ENCODE results near the gene PTPRD.
"Not testable (repeated sequence)": the region's sequence is repeated elsewhere in the genome, so short reads cannot be mapped to it uniquely, and the experiment has no call there.

Gene PTPRD

DNA sequence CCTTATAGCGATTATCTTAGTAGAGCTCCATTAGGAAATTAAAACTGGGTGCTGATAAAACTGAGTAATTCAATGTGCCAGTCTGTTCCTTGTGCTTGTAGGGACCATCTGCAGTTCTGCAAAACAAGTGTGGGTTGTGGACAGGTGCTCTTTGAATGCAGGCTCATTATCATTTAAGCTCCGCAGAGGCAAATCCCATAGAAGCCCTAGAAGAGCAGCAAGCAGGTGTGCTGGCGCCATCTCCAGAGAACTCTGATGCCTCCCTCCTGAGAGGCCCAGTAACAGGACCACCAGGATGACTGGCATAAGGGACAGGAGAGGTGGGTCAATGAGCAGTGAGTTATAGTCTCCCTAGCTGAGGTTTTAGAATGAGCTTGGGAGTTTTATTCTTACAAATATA lies 1470.8 kb downstream of the PTPRD start:
- DNase-seq (ENCODE audit: low read depth): no peak

DNA sequence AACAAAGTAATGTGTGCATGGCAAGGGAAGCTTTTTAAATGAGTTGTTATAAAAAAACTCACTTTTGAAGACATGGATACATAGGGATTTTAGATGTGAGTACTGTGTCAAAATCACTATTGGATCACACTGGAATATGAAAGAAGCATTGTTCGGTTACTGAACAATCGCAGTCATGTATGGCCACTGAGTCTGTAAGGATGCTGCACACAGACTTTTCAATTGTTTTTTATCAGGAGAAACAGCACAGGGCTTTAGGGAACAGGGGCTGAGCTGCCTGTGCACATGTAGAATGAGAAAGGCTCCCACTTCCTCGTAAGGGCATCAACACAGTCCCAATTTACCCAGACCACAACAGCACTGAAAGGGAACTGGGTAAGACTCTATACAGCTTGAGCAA lies 1479.3 kb downstream of the PTPRD start:
- no peak for DNase-seq (ENCODE audit: low read depth)

GRCh38 chr9:9124616-9125015 lies 1488.2 kb downstream of the PTPRD start:
- DNase-seq (ENCODE audit: low read depth): no peak

- DNase-seq (ENCODE audit: low read depth): no peak
Observed at GRCh38 chr9:9122230-9122875, 1490.4 kb downstream of the PTPRD start.

- DNase-seq (ENCODE audit: low read depth): no peak
Observed at GRCh38 chr9:9117866-9118265, 1494.9 kb downstream of the PTPRD start.

GRCh38 chr9:9112001-9112720 lies 1500.6 kb downstream of the PTPRD start:
- no peak for DNase-seq (ENCODE audit: low read depth)

DNA sequence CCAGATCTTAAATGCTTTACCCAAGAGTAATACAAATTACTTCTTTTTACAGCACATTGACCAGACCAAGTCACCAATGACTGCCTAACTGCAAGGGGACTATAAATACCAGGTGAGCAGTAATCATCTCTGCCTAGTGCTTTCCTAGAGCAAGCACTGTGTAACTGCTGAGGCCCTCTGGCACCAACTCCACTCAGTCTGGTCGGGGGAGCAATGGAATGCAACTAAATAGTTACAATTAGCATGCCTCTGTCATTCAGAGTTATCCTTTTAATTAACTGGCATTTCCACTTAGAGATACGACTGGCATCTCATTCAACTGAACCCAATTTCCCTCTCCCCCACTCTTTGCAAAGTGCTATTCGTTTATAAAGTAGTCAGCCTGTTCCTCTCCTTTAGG lies 1504.2 kb downstream of the PTPRD start:
- no peak for DNase-seq (ENCODE audit: low read depth)

GRCh38 chr9:9102295-9102694 lies 1510.5 kb downstream of the PTPRD start:
- DNase-seq (ENCODE audit: low read depth): no peak

- DNase-seq (ENCODE audit: low read depth): no peak
Observed at GRCh38 chr9:9100070-9100469, 1512.7 kb downstream of the PTPRD start.

- no peak for DNase-seq (ENCODE audit: low read depth)
Observed at GRCh38 chr9:9099646-9100045, 1513.2 kb downstream of the PTPRD start.

GRCh38 chr9:9097254-9097653 lies 1515.5 kb downstream of the PTPRD start:
- DNase-seq (ENCODE audit: low read depth): not testable (repeated sequence)

GRCh38 chr9:9091387-9091786 lies 1521.4 kb downstream of the PTPRD start:
- DNase-seq (ENCODE audit: low read depth): no peak

DNA sequence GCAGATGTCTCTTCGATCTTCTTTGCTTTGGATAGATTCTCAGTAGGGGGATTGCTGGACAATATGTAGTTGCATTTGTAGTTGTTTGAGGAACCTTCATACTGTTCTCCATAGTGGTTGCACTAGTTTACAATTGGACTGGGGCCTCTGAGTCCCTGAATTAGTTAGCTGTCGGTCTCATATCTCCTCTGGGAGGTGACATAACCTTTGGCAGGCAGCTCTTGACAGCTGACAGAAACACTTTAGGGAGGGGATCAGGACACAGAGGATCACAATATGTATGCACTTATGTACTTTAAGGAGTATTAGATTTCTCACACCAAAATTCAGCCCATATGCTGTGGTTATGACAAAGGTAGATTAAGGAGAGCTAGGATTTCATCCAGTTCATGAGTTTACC lies 1533.3 kb downstream of the PTPRD start:
- DNase-seq (ENCODE audit: low read depth): no peak

GRCh38 chr9:9078301-9078700 lies 1534.5 kb downstream of the PTPRD start:
- DNase-seq (ENCODE audit: low read depth): no peak

DNA sequence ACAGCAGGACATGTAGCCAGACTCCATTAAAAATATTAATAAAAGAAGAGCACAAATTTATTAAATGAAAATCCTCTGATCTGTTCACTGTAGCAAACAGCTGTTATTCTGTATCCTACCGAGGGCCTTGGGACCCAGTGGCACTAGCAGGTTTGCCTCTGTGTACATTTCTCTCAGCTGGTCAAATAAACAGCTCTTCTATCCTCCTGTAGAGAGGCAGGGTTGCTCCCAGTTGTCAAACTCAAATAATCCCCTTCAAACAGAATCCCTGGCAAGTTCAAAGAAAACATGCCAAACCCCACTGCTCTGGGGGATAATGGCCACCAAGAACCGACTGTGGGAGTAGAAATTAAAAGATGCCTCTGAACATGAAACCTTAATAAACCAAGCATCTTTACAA lies 1551.2 kb downstream of the PTPRD start:
- DNase-seq (ENCODE audit: low read depth): no peak

- DNase-seq (ENCODE audit: low read depth): no peak
Observed at GRCh38 chr9:9054354-9054992, 1558.3 kb downstream of the PTPRD start.

DNA sequence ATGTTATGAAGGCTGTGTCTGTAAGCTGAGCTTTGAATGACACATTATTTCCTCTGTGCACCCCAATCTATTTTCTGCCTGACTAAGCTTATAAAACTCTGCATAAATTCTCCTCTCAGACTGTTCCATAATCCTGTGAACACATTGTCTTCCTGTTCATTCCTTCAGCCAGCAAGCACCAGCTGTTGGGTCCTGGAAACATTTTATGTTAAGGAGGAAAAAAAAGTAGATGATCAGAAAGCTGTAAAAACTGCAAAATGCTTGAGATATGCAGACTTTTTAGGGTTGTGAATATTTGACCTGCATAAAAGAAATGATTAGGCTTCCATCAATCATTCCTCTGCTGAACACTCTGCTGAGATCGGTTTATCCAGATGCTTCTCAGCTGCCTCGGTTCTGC lies 1567.2 kb downstream of the PTPRD start:
- no peak for DNase-seq (ENCODE audit: low read depth)

DNA sequence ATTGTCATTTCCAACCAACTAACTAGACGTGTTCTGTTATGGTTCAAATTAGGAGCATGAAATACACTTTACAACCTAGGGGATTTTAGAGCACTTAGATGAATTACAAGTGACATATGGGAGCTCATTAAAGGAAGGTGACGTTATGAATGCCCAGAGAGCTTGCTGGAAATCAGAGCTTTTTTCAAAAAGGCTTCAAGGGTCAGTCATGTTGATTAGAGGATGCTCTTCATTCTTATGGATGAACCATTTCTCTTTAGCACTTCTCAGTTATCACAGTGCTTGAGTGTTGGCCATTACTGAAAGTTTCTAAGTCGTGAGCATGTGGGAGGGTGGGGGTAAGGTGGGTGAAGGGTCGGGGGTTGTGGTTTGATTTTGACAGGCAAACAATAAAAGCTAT lies 1567.7 kb downstream of the PTPRD start:
- DNase-seq (ENCODE audit: low read depth): no peak

- DNase-seq (ENCODE audit: low read depth): not testable (repeated sequence)
Observed at GRCh38 chr9:9043788-9044187, 1569.0 kb downstream of the PTPRD start.

DNA sequence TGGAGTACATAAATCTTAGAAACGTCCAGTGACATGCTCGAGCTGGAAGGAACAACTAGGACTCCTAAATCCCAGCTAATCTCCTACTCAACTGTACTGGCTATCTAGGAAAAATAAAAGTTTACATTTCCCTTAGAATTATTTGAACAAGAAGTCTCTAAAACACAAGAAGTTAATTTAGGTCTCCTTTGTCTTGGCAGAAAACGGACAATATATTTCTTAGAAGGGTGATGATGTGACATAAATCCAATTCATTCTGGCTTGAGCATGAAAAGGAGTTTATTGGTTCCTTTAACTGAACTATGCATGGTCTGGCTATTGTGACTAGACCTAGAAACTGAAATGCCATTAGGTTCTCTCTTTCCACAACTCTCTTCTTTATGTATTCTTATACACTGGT lies 1571.0 kb downstream of the PTPRD start:
- DNase-seq (ENCODE audit: low read depth): no peak

DNA sequence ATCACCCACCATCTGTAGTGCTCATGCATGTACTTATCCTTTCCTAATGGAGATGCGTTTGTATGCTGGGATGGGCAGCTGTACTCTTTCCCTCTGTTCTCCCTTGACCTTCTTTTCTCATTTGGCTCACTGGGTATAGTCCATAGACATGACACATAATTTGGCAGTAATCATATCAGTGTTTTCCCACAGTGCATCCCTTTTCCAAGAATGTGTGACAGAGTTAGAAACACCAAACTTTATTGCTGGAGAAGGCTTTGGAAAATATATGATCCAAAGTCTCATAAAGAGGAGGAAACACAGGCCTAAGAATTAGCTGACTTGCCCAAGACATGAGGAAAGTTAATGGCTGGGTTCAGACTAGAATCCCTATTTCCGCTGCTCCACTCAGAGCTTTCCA lies 1579.8 kb downstream of the PTPRD start:
- no peak for DNase-seq (ENCODE audit: low read depth)

GRCh38 chr9:9016597-9016996 lies 1596.2 kb downstream of the PTPRD start:
- DNase-seq (ENCODE audit: low read depth): no peak

GRCh38 chr9:9004810-9005209 lies 1608.0 kb downstream of the PTPRD start:
- no peak for DNase-seq (ENCODE audit: low read depth)
